Measurements from ENCODE around the gene BBS5.
"Not testable (repeated sequence)": the region's sequence is repeated elsewhere in the genome, so short reads cannot be mapped to it uniquely, and the experiment has no call there.

BBS5 gene

DNA sequence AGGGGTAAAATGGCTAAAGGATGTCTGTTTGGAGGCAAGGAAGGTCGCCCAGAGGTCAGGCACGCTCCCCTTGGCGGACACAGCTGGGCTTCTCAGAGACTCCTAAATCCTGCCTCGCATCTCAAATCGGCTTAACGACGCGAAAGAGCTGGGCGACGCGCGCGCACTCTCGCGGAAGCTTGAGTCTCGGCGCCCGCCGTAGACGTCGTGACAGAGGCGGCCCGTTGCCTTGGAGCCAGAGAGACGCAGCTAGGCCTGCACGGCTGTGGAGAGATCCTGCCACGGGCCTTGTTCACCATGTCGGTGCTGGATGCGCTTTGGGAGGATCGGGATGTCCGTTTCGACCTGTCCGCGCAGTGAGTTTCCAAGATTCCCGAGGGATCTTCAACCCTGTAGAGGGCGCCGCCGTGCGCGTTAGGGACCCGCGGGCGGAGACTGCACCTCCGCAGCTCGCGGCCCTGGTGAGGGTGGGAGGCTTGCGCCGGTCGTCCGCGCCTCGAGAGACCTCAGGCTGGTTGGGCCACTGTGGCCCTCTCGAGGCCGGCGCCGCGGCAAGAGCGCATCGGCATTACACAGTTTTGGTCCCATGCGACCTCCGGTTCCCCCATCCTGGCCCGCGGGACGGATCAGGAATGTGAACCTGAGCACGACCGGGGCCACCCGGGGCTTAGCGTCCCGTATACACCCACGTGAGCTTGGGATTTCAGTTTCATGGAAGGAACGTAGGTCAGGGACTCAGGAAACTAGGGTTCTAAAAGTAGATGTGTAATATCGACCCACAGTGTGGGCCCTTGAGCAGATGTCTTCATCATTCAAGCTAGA, at the start of gene BBS5:
Gene BBS5, plus strand, starts transcription at position 238 of the 822 bp plus-strand sequence. Its CDS starts 60 bp downstream, at position 298.
- DNase-seq = peak; percentile 66 to 72

- not testable (repeated sequence) for DNase-seq
Observed at GRCh38 chr2:169431772-169432171, 47.5 kb upstream of the BBS5 start.

- not testable (repeated sequence) for DNase-seq
Observed at GRCh38 chr2:169434236-169434635, 45.1 kb upstream of the BBS5 start.

GRCh38 chr2:169438466-169439072, 40.7 kb upstream of the BBS5 start:
- no peak for DNase-seq

GRCh38 chr2:169439900-169440299, 39.4 kb upstream of the BBS5 start:
- no peak for DNase-seq

DNA sequence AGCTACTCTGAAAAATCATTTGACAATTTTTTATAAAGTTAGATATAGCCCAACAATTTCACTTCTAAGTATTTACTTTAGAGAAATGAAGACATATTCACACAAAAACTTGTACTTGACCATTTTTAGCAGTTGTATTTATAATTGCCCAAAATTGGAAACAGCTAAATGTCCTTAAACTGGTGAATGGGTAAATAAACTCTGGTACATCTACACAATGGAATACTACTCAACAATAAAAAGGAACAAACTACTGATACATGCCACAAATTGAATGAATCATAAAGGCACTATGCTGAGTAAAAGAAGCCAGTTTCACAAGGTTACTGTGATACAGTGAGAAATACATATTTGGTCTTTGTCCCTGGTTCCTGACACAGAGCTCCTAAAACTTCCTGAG, 32.8 kb upstream of the BBS5 start:
- DNase-seq = no peak

DNA sequence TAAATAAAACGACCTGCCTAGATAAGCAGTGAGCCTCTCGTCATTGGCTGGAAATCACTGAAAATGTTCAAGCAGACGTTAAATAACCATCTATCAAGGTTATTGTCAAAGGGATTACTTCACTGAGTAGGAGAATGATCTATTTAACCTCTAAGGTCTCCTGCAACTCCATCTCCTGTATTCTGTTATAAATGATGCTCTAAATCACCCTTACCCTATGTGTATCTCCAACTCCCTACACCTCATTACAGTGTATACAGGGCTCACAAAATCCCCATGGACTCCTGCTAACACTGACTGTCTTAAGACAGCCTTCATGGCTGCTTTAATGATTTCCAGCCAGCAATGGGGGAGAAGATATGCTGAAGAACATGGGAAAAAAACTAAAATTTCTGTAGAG, 31.0 kb upstream of the BBS5 start:
- DNase-seq = no peak

GRCh38 chr2:169448865-169449264, 30.4 kb upstream of the BBS5 start:
- no peak for DNase-seq

DNA sequence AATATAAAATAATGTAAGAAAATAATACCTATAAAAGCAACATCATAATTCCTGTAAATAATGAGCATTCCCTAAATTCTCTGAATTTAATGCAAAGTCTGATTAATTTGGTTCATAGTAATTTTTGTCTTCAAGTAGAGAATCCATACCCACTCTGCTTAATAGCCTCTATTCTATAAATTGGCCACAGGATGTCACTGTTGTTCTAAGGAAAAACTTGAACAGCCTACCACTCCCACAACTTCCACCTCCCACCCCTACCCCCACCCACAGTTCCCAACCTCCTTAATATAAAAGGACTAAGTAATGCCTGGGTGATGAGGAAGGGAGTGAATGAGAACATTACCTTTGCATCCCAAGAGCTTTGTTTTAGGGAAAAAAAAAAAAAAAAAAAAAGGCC, 27.2 kb upstream of the BBS5 start:
- DNase-seq = no peak

GRCh38 chr2:169453044-169453443, 26.2 kb upstream of the BBS5 start:
- not testable (repeated sequence) for DNase-seq

DNA sequence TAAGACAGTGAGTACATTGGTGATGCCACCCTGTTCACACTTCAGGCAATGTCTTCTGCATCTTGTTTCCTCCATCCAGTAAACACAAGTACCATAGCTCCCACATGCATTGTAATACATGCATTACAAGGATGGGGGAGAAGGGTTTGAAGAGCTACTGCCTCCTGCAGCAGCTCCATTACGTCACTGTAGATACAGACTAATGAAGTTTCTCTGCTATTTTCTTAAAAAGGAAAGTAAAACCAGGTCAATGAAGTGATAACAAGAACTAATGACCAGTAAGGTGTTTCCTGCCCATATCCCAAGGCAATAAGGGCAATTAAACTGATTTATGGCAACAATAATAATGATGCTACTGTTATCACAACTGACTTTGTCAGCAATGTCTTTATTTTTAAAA, 18.2 kb upstream of the BBS5 start:
- no peak for DNase-seq

- no peak for DNase-seq
Observed at GRCh38 chr2:169462896-169463695, 16.2 kb upstream of the BBS5 start.

DNA sequence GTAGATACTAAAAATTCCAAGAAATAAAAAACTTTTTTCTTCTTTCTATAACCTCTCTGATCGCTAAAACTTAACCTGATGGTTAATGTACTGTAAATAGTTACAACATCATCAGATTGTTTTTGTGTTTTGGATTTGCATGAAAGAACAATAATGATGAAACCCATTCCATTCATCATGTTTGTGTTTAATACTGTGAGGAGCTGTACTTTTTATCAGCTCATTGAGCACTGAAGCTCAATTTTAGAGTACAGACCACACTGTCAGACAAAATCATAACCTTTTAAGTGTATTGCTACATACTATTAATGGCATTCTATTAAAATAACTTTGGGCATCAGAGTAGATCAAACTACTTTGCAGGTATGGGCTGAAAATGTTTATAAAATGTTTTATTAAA, 14.8 kb upstream of the BBS5 start:
- DNase-seq = no peak

DNA sequence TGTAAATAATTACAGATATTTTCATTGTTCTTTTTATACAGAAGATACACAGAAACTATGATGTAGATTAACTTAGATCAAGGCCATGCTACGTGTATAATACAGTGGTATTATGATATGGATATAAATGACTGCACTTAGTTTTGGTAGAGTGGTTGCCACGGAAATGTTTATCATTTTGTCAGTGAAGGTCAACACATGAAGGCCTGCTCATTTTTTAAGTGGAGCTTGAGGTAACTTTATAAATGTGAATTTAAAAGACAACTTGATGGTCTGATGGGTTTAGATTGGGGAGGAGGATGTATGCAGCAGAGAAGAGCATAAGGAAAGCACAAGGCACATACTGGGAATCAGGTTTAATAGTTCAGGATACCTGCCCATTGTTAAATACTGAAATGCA, 14.4 kb upstream of the BBS5 start:
- DNase-seq = no peak

DNA sequence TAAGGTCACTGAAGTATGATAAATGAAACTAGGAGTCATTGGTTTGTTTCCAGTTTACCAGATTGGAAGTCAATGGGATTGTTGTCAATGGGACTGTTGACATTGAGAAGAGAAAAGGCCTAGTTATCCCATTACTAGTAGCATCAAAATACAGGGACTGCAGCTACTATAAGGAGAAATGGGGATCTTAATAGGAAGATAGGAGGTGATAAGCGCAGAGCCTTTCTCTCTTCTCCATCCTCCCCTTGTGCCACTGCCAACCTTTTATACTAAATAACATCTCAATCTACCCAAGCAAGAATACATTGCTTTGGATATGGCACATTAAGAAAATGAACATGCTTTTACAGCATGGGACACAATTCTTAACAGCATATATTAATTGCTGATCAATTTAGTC, 10.5 kb upstream of the BBS5 start:
- DNase-seq = no peak

GRCh38 chr2:169469952-169470572, 9.2 kb upstream of the BBS5 start:
- no peak for DNase-seq

DNA sequence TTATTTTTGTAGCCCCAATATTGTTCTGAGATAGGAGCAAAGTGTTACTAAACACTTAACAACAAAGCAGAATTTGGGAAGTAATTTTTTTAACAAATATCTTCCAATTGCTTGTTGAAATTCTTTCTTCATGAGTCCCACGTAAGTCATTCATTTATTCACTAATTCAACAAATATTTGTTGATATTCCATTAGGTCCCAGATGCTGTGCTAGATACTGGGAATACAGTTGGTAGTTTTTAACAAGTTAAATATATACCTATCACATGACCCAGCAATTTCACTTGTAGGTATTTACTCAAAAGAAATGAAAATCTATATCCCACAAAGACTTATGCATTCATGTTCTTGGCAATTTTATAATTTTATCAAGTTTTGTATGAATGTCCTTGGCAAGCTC, 7.0 kb upstream of the BBS5 start:
- DNase-seq = no peak

DNA sequence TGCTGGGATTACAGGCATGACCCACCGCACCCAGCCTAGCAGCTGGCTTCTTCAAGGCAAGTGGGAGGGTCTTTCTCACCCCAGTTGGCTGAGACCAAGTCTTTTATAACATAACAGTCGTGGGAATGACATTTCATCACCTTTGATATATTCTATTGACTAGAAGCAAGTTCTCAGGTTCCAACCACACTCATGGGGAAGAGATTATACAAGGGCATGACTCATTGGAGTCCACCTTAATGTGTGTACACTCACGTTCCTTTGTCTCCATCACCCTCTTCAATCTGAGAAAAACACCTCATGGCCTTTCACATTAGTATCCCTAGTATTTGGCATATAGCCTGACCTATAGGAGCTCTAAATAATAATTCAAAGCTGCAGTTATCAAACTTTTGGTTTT, 2.8 kb upstream of the BBS5 start:
- no peak for DNase-seq

GRCh38 chr2:169478339-169478738, 955 bp upstream of the BBS5 start:
- DNase-seq = no peak

GRCh38 chr2:169478745-169479256, 493 bp upstream of the BBS5 start:
- DNase-seq = no peak

GRCh38 chr2:169480079-169480465, 778 bp downstream of the BBS5 start:
- no peak for DNase-seq

GRCh38 chr2:169485650-169486138, 6.4 kb downstream of the BBS5 start:
- no peak for DNase-seq

GRCh38 chr2:169486487-169486886, 7.2 kb downstream of the BBS5 start:
- DNase-seq = no peak

All from CD4-positive, alpha-beta T cell treated with Interleukin-1 beta for 1 hour (primary cell).